ENCODE measurements around the gene C3orf22. TPM values are rescaled to one million over a fixed set of nuclear protein-coding genes. Genes with fewer than 3 reads are reported as not detected.

C3orf22 gene
- total RNA-seq, 1 donor from 2014 or later, result not detected

DNA sequence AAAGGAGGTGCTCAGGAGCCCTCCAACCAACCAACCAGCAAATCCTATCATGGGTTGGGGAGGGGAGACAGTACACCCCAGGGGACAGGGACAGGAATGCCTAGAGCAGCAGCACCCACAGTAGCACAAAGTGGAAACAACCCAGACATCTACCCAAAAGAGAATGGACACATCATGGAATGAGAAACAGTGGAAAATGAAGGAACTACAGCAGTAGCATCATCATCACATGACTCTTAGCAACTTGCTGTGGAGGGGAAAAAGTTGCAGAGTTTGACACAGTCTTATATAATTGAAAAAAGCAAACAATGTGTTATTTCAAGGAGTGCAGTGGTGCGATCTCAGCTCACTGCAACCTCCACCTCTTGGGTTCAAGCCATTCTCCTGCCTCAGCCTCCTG is 11.0 kb downstream of the C3orf22 start:
- no peak for DNase-seq (ENCODE audit: low read depth)
- H3K4me3 ChIP-seq (ENCODE audit: low read depth, low read length), result no peak overlapping the region
- TF ChIP-seq, protein P1, sequence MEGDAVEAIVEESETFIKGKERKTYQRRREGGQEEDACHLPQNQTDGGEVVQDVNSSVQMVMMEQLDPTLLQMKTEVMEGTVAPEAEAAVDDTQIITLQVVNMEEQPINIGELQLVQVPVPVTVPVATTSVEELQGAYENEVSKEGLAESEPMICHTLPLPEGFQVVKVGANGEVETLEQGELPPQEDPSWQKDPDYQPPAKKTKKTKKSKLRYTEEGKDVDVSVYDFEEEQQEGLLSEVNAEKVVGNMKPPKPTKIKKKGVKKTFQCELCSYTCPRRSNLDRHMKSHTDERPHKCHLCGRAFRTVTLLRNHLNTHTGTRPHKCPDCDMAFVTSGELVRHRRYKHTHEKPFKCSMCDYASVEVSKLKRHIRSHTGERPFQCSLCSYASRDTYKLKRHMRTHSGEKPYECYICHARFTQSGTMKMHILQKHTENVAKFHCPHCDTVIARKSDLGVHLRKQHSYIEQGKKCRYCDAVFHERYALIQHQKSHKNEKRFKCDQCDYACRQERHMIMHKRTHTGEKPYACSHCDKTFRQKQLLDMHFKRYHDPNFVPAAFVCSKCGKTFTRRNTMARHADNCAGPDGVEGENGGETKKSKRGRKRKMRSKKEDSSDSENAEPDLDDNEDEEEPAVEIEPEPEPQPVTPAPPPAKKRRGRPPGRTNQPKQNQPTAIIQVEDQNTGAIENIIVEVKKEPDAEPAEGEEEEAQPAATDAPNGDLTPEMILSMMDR (conservative IDR thresholded peaks at IDR 0.05; ENCODE audit: low read depth, low read length), result no peak

DNA sequence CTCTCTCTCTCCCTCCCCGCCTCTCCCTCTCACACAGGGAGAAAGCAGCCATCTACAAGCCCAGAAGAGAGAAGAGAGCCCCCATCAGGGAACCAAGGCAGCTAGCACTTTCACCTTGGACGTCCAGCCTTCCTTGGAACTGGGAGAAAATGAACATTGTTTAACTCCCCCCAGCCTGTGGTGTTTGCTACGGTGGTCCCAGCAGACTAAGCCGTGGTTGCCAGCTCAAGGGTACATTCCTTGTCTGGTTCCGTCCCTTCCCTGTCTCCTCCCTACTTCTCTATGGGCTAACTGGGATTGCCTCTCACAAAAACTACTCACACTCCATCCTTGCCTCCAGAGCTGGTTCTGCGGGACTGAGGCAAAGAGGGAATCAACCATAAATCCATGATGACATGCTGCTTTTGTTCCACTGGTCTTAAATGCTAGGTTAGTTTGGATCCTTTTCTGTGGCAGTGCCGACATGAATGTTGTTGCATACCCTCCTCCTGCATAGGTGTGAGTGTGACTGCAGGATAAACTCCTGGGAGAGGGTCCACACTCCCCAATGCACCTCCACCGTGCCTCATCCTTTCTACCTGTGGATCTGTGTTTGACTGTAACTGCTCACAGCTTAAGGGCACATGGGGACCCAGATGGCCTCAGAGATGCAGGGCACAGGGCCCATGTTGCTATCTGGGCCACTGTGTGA is 12.0 kb downstream of the C3orf22 start:
- DNase-seq (ENCODE audit: low read depth), result no peak
- no peak overlapping the region for H3K4me3 ChIP-seq (ENCODE audit: low read depth, low read length)
- TF ChIP-seq, protein P1 (conservative IDR thresholded peaks at IDR 0.05; ENCODE audit: low read depth, low read length), result no peak

DNA sequence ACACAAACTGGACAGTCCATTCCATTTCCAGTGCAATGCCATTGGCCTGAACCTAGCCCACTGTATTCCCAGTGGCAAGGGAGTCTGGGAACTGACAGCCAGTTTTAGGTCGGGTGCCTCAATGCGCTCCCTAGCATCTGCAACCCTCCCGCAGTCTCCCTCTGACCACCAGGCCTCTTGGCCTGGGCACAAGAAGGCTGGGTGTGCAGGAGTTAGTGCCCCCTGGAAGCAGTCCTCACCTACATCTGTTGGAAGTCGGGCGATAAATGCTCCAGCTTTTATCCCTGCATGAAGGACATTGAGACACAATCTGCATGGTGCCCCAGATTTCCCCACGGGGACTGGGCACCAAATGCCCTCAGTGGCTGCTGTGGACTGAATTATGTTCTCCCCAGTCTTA is 12.7 kb downstream of the C3orf22 start:
- DNase-seq (ENCODE audit: low read depth), result no peak
- TF ChIP-seq, protein P1 (conservative IDR thresholded peaks at IDR 0.05; ENCODE audit: low read depth, low read length), result no peak
- no peak overlapping the region for H3K4me3 ChIP-seq (ENCODE audit: low read depth, low read length)

DNA sequence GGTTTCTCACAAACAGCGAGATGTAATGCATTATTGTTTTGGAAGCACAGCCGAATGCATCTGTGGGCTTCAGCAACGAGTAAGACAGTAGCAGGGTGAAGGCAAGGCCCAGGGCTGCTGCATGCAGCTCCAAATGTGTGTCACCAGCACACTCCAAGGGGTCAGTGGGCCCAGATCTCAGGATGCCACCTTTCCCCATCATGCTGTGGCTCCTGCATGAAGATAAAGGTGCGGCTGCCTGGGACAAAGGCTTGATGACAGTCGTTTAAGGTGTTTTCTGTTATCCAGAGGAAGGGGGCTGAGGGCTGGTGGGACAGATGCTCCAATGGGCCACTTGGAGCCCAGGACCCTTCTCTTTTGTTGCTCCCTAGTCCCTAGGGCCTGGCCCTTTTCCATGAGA is 13.2 kb downstream of the C3orf22 start:
- TF ChIP-seq, protein P1 (conservative IDR thresholded peaks at IDR 0.05; ENCODE audit: low read depth, low read length), result no peak

DNA sequence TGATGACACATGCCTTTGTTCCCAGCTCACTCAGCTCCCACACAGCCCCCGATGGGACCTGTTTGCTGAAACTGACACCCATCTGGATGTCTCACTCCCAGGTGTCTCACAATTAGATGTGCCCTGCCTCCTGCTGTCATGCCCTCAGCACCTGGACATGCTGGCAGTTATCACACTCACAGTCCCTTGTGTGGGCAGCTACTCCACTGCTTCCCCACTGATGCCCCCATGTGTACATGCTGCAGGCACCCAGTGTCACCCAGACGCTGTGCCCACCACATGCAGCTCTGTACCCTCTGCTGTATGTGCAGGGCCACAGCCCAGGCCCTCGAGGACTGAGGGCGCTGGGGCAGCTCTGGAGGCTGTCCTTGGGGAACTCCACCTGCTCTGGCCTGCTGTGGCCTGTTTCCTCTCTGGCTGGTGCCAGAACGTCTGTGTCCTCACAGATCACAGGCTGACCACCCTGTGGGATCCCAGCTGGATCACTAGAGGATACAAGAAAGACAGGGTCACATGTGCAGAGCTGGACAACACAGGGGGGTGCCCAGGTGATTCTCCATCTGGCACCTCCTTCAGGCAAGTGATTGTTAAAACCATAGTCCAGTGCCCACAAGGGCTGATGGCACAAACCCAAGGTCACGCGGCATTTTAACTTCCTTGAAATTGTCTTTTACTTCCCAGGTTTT is 14.0 kb downstream of the C3orf22 start:
- no peak for DNase-seq (ENCODE audit: low read depth)
- H3K4me3 ChIP-seq (ENCODE audit: low read depth, low read length), result no peak overlapping the region
- TF ChIP-seq, protein P1 (conservative IDR thresholded peaks at IDR 0.05; ENCODE audit: low read depth, low read length), result no peak

More for the DNA sequence above, 13.2 kb downstream of the C3orf22 start:
- H3K4me3 ChIP-seq (ENCODE audit: low read depth, low read length), result no peak overlapping the region
- no peak for DNase-seq (ENCODE audit: low read depth)

DNA sequence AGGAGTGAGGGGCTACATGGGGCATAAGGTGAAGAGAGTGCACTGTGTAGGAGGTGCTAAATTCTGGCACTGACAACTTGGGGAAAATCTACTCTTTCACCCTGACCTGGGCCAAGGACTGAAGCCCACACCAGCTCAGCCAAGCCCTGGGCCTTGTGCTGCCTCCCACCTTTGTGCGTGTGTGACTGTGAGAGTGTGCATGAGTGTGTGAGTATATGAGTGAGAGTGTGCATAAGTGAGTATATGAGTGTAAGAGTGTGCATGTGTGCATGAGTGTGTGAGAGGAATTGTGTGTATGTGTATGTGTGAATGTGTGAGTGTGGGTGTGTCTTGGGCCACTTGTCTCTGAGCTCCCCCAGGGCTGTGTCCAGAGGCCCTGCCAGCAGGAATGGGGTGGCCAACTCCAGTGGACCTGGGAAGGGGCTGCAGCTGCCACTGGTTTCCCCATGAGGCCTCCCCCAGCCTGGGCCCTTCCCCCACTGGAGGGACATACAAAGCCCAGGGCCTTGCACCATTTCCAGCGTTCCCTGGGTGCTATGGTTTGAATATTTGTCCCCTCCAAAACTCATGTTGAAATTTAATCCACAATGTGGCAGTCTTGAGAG is 15.2 kb downstream of the C3orf22 start:
- no peak overlapping the region for H3K4me3 ChIP-seq (ENCODE audit: low read depth, low read length)
- TF ChIP-seq, protein P1 (conservative IDR thresholded peaks at IDR 0.05; ENCODE audit: low read depth, low read length), result no peak
- DNase-seq (ENCODE audit: low read depth), result no peak

Data from epithelial cell of proximal tubule (primary cell).